ENCODE measurements around the gene PRKAG2. TPM values are rescaled to one million over a fixed set of nuclear protein-coding genes. Genes with fewer than 3 reads are reported as not detected.

Gene PRKAG2
- total and polyA plus RNA-seq, 2 of the 8 experiments (the other 6 are each of a cell fraction or from before 2014, with no cell fraction given): 7.5 to 18.1 TPM

GRCh38 chr7:151871189-151871735 lies 5.7 kb downstream of the PRKAG2 start:
- no peak overlapping the region for H3K4me3 ChIP-seq (ENCODE audit: extremely low read depth in 1 of 4, insufficient read depth in 2 of 4, low read depth in 3 of 4, low read length in 4 of 4)
- H3K4ac ChIP-seq (replicated peaks; ENCODE audit: insufficient read length, low read depth, low read length): no peak overlapping the region
- no peak overlapping the region for H3K9ac ChIP-seq (replicated peaks in 1 of 4; ENCODE audit: extremely low read depth in 1 of 4, low read depth in 3 of 4, low read length in 3 of 4)
- WGBS, 2 experiments (ENCODE audit: extremely low coverage in 1 of 2, insufficient coverage in 1 of 2, insufficient read length in 1 of 2, insufficient replicate concordance in 2 of 2, low coverage in 1 of 2, low lambda C conversion rate in 2 of 2, missing lambda C conversion rate in 1 of 2): 90% methylated on average over 13 of the region's 13 CpGs; no CpG with 5 or more reads in 1 of the 2 experiments
- no peak overlapping the region for H3K56ac ChIP-seq (replicated peaks; ENCODE audit: insufficient read length, low read depth, low read length)
- DNase-seq (ENCODE audit: low read depth in 1 of 2, low spot score in 2 of 2): no peak
- no peak overlapping the region for H2BK15ac ChIP-seq (ENCODE audit: low read length)
- H2BK5ac ChIP-seq (ENCODE audit: low read depth, low read length): no peak overlapping the region
- H4K20me1 ChIP-seq (replicated peaks in 1 of 2; ENCODE audit: control insufficient read depth in 1 of 2, insufficient read depth in 2 of 2, low read length in 2 of 2): no peaks in the 10 kb centered on the region
- no peak overlapping the region for H3K27ac ChIP-seq (ENCODE audit: low read depth, low read length)
- TF ChIP-seq HDAC6 (IDR thresholded peaks at IDR 0.05; ENCODE audit: low read depth, low read length) (no peak), SIRT6 (IDR thresholded peaks at IDR 0.05; ENCODE audit: low read length) (no peak), KDM1A (IDR thresholded peaks at IDR 0.05; ENCODE audit: borderline replicate concordance, low read length) (no peak), SP4 (IDR thresholded peaks at IDR 0.05; ENCODE audit: low read length) (no peak), EGR1 (IDR thresholded peaks at IDR 0.05; ENCODE audit: borderline replicate concordance, low read depth, low read length) (no peak), SUZ12 (IDR thresholded peaks at IDR 0.05; ENCODE audit: low read length) (no peak), RAD21 (IDR thresholded peaks at IDR 0.05 in 1 of 2, conservative IDR thresholded peaks at IDR 0.05 in 1 of 2; ENCODE audit: low read depth in 2 of 2, low read length in 2 of 2) (no peak), NRF1 (IDR thresholded peaks at IDR 0.05; ENCODE audit: low read depth, low read length) (no peak), MAX (IDR thresholded peaks at IDR 0.05) (no peak), JUND (IDR thresholded peaks at IDR 0.05; ENCODE audit: low read length) (no peak)
- H3K4me1 ChIP-seq (replicated peaks in 1 of 4; ENCODE audit: control insufficient read depth in 3 of 4, insufficient read depth in 4 of 4, low read length in 3 of 4): peaks cover 0 to 10% (median 3%) of the 10 kb centered on the region in 4 experiments; a peak in 6 of 7 replicates
- no peak overlapping the region for H3K14ac ChIP-seq (ENCODE audit: insufficient read length)
- no peaks in the 10 kb centered on the region for H3K36me3 ChIP-seq (ENCODE audit: control insufficient read depth in 2 of 4, insufficient read depth in 4 of 4, low read length in 3 of 4)
- no peak overlapping the region for H4K91ac ChIP-seq (replicated peaks; ENCODE audit: insufficient read length, low read length)
- no peak overlapping the region for H4K8ac ChIP-seq (ENCODE audit: extremely low read depth, insufficient read depth, low read length)
- ChIA-PET POLR2A (ENCODE audit: partially characterized antibody) (no interaction called here), CTCF (ENCODE audit: partially characterized antibody) (interaction anchor here (0.8 to 3.5 kb wide), 5 partner anchors 11 to 276 kb away, joined by 3 to 22 read pairs (median 4); no protein-coding TSS in a partner anchor)
- H3K23me2 ChIP-seq (ENCODE audit: low read depth, low read length): peaks cover 8% of the 10 kb centered on the region; the same call in 1 of the 2 replicates
- H2BK12ac ChIP-seq (ENCODE audit: low read depth, low read length): 0 out of 2 replicates have a peak overlapping the region, but pooled peaks have one; percentile 7
- no peak overlapping the region for H2BK120ac ChIP-seq (replicated peaks; ENCODE audit: low read depth, low read length)
- H3K9me3 ChIP-seq (ENCODE audit: insufficient read depth in 2 of 2, low read depth in 1 of 2, low read length in 1 of 2): no peaks in the 10 kb centered on the region
- no peaks in the 10 kb centered on the region for H3K79me2 ChIP-seq (ENCODE audit: control insufficient read depth in 1 of 2, insufficient read depth in 2 of 2, low read length in 2 of 2)
- FAIRE-seq: no peak
- no peaks in the 10 kb centered on the region for H3K79me1 ChIP-seq (ENCODE audit: low read depth, low read length)
- H2AFZ ChIP-seq (ENCODE audit: low read length): no peak overlapping the region
- peaks cover 0 to 3% (median 0%) of the 10 kb centered on the region in 4 experiments; a peak in 3 of 7 replicates for H3K27me3 ChIP-seq (replicated peaks in 1 of 4; ENCODE audit: control insufficient read depth in 3 of 4, extremely low read depth in 1 of 4, insufficient read depth in 3 of 4, low read length in 3 of 4)
- no peak overlapping the region for H4K5ac ChIP-seq (ENCODE audit: insufficient read length, low read depth, low read length)
- H2BK20ac ChIP-seq (ENCODE audit: low read length): no peak overlapping the region
- H3K18ac ChIP-seq (ENCODE audit: extremely low read depth, low read length): no peak overlapping the region
- H3K4me2 ChIP-seq (ENCODE audit: insufficient read depth in 1 of 2, low read depth in 2 of 2, low read length in 2 of 2): no peak overlapping the region
- H3K23ac ChIP-seq (ENCODE audit: insufficient read length): no peak overlapping the region
- H2AK5ac ChIP-seq (ENCODE audit: low read depth, low read length): no peak overlapping the region

Data from H1 (cell line).